ENCODE data around the gene HES4.
"Not testable (repeated sequence)": the region's sequence is repeated elsewhere in the genome, so short reads cannot be mapped to it uniquely, and the experiment has no call there.

- TF ChIP-seq, protein P1, sequence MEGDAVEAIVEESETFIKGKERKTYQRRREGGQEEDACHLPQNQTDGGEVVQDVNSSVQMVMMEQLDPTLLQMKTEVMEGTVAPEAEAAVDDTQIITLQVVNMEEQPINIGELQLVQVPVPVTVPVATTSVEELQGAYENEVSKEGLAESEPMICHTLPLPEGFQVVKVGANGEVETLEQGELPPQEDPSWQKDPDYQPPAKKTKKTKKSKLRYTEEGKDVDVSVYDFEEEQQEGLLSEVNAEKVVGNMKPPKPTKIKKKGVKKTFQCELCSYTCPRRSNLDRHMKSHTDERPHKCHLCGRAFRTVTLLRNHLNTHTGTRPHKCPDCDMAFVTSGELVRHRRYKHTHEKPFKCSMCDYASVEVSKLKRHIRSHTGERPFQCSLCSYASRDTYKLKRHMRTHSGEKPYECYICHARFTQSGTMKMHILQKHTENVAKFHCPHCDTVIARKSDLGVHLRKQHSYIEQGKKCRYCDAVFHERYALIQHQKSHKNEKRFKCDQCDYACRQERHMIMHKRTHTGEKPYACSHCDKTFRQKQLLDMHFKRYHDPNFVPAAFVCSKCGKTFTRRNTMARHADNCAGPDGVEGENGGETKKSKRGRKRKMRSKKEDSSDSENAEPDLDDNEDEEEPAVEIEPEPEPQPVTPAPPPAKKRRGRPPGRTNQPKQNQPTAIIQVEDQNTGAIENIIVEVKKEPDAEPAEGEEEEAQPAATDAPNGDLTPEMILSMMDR (IDR thresholded peaks at IDR 0.05), result not testable (repeated sequence)
- not testable (repeated sequence) for TF ChIP-seq POLR2A (IDR thresholded peaks at IDR 0.05)
These were observed 18.4 kb upstream of the HES4 start for GRCh38 chr1:1018321-1018685.

All from breast epithelium (tissue), 3 donors.